Stimulated activated CD4-positive, alpha-beta T cell treated with anti-CD3 and anti-CD28 coated beads, Interleukin-15, amount 100 ng/mL, for 1 hour (primary cell): ENCODE measurements around the gene SMARCD2.
A peak's percentile ranks its signal among the peaks of the same experiment; 100 is the strongest.

Source experiments
- DNase-seq, 2 donors: peaks; one replicate each; pipeline ENCODE4 v3.0.0-alpha.2; 2020; ENCODE audit warnings: low read depth in 1 of 2, low spot score in 1 of 2

The SMARCD2 gene

GRCh38 chr17:63833026-63833740 lies 9.3 kb downstream of the SMARCD2 start:
- no peak for DNase-seq

GRCh38 chr17:63832455-63832854 lies 10.0 kb downstream of the SMARCD2 start:
- DNase-seq: no peak

- DNase-seq: no peak
Measured at GRCh38 chr17:63832014-63832413, 10.5 kb downstream of the SMARCD2 start.

- no peak for DNase-seq
Measured at GRCh38 chr17:63831505-63831904, 11.0 kb downstream of the SMARCD2 start.

DNA sequence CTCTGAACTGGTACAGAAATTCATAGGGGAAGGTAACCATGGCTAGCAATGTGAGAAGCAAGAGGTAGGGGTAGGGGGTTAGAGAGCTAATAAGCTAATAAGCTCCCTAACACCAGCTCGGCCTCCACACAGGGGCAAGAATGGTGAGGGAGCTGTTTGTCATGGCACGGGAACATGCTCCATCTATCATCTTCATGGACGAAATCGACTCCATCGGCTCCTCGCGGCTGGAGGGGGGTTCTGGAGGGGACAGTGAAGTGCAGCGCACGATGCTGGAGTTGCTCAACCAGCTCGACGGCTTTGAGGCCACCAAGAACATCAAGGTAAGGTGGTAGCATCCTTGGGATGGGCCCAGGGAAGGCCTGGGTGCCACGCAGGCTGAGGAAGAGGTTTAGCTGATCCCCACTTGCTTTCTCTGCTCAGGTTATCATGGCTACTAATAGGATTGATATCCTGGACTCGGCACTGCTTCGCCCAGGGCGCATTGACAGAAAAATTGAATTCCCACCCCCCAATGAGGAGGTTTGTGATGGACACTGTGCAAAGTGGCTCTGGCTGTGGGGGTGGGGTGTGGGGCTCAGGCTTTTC lies 11.5 kb downstream of the SMARCD2 start:
- DNase-seq: no peak

DNA sequence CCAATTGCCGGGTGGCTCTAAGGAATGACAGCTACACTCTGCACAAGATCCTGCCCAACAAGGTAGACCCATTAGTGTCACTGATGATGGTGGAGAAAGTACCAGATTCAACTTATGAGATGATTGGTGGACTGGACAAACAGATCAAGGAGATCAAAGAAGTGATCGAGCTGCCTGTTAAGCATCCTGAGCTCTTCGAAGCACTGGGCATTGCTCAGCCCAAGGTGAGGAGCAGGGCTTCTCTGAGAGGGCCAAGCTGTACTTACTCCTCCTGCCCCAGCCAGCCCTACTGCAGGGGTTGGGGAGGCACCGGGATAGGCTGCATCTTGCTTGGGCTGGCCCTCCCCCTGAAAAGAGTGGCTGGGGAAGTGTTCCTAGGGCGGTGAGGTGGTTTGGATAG lies 12.2 kb downstream of the SMARCD2 start:
- DNase-seq: no peak

GRCh38 chr17:63828936-63829335 lies 13.5 kb downstream of the SMARCD2 start:
- no peak for DNase-seq

GRCh38 chr17:63827801-63828221 lies 14.7 kb downstream of the SMARCD2 start:
- no peak for DNase-seq

GRCh38 chr17:63827002-63827800 lies 15.3 kb downstream of the SMARCD2 start, which contains the start of the genes FTSJ3 and PSMC5:
Gene FTSJ3 (minus strand): TSS chr17:63827663. CDS start chr17:63826902, 761 bp downstream.
Gene PSMC5 (plus strand): TSS chr17:63827431. CDS start chr17:63827491, 60 bp downstream.
- peak; percentile 90 for DNase-seq

- no peak for DNase-seq
Measured at GRCh38 chr17:63826468-63827001, 15.9 kb downstream of the SMARCD2 start.

- DNase-seq: no peak
Measured at GRCh38 chr17:63824362-63824761, 18.1 kb downstream of the SMARCD2 start.

DNA sequence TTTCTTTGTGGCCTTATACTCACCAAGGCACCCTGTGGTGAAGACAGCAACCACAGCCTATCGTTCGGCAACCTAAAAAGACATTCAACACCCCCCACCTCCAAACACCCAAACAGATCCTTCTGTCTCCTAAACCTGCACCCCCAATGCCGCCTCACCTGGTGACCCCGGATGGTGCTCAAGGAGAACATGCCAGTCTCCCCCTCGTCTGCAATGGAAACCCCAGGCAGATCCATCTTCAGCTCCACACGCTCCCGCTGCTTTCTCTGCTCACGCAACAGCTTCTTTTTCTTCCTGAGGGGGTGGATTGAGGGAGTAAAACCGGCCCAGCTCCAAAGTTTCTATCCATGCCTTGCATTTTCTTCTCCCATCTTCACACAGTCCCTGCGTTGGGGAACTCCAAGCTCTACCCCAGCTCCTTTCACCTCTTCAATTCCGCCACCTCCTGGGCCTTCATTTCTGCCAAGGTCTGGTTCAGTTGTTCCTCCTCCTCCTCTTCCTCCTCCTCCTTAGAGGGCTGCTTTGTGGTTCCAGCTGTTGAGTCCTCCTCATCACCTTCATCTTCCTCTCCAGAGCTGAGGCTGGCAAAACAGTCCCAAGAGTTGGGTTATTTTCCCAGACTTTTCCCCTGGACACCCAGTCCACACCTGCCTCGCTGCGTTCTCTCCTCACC lies 18.7 kb downstream of the SMARCD2 start:
- no peak for DNase-seq

DNA sequence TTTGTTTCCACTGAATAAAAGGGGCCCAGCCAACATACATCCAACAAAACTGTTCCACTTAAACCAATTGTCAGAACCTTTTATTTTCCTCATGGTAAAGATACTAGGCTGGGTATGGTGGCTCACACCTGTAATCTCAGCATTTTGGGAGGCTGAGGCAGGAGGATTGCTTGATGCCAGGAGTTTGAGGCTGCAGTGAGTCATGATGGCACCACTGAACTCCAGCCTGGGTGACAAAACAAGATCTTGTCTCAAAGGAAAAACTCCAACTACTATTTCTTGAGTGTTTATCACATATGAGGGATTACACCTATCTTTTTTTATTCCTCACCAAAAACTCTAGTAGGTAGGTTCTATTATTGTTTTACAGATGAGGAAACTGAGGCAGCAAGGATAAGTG lies 19.9 kb downstream of the SMARCD2 start:
- no peak for DNase-seq

- no peak for DNase-seq
Measured at GRCh38 chr17:63821804-63822203, 20.7 kb downstream of the SMARCD2 start.

- DNase-seq: no peak
Measured at GRCh38 chr17:63820963-63821561, 21.4 kb downstream of the SMARCD2 start.

GRCh38 chr17:63819585-63820537 lies 22.6 kb downstream of the SMARCD2 start:
- no peak for DNase-seq

- DNase-seq: no peak
Measured at GRCh38 chr17:63819131-63819530, 23.4 kb downstream of the SMARCD2 start.

- DNase-seq: no peak
Measured at GRCh38 chr17:63817736-63818385, 24.6 kb downstream of the SMARCD2 start.

DNA sequence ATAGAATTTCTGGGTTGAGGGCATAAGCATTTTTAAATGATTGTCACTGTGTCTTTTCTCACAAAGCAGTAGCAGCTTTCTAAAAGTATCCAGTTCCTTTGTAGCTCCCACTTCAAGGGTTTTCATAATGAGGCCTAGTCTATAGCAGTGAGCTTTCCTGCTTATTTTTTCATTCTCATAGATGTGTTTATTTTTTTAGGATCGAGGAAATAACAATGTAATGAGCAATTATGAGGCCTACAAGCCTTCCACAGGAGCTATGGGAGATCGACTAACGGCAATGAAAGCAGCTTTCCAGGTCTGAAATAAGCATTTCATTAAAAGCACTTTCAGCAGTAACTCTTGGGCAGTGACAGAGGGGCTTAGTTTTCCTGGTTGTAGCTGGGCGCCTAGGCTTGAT lies 25.8 kb downstream of the SMARCD2 start:
- DNase-seq: no peak
